Calu3 (cell line): ENCODE results near the gene PBX1. TPM values are rescaled to one million over a fixed set of nuclear protein-coding genes. Genes with fewer than 3 reads are reported as not detected.

ENCODE experiments used
- BruUV-seq: library from RNA; stranded (reverse); fragments of 400-500 nt; replicated peaks from 2 replicates; lab custom pipeline; 2021; lab: Mats Ljungman, UMichigan
- CTCF ChIA-PET: fragments of 300-600 bp; sonication (Branson Sonifier 250); formaldehyde crosslinking; loops from one replicate; lab custom pipeline; 2022; ENCODE audit warnings: antibody characterized with exemption; lab: Charles Lee
- DNase-seq: peaks from one replicate; pipeline ENCODE4 v3.0.0; 2022
- H3K27ac Mint-ChIP-seq: one replicate; pipeline ENCODE4 v1.8.0; 2022; ENCODE audit warnings: mixed read lengths; ENCODE audit not compliant: unreplicated experiment
- H3K27me3 Mint-ChIP-seq: one replicate; pipeline ENCODE4 v1.8.0; 2022; ENCODE audit warnings: mixed read lengths; ENCODE audit not compliant: unreplicated experiment
- H3K36me3 Mint-ChIP-seq: one replicate; pipeline ENCODE4 v1.8.0; 2022; ENCODE audit warnings: mild to moderate bottlenecking, moderate library complexity, mixed read lengths; ENCODE audit not compliant: insufficient read depth, unreplicated experiment
- H3K4me1 Mint-ChIP-seq: one replicate; pipeline ENCODE4 v1.8.0; 2022; ENCODE audit warnings: mild to moderate bottlenecking, low read depth, mixed read lengths; ENCODE audit not compliant: unreplicated experiment
- H3K4me3 Mint-ChIP-seq: one replicate; pipeline ENCODE4 v1.8.0; 2022; ENCODE audit warnings: mild to moderate bottlenecking, low read depth, moderate library complexity, mixed read lengths; ENCODE audit not compliant: unreplicated experiment
- H3K9me3 Mint-ChIP-seq: one replicate; pipeline ENCODE4 v1.8.0; 2022; ENCODE audit warnings: low read depth, mixed read lengths; ENCODE audit not compliant: unreplicated experiment
- CTCF ChIP-seq: fragments of 200-600 bp; IDR thresholded peaks from one replicate; pipeline ENCODE4 v1.8.0; 2022; ENCODE audit warnings: antibody characterized with exemption; ENCODE audit not compliant: unreplicated experiment
- intact Hi-C: fragments of 100-400 bp; cut with micrococcal nuclease; formaldehyde crosslinking; loops from one replicate; pipeline ENCODE4 v1.10.0; 2022; ENCODE audit not compliant: unreplicated experiment
- total RNA-seq: library from RNA; stranded (reverse); gene quantifications from 2 replicates; pipeline ENCODE4 v1.2.3, GENCODE V29; 2022

The PBX1 gene
- total RNA-seq, 1 experiment from 2014 or later, result 22.5 TPM

- Mint-ChIP-seq H3K36me3 (no peaks in the 10 kb centered on the region), H3K27ac (no peak overlapping the region), H3K27me3 (peaks cover 15% of the 10 kb centered on the region), H3K4me1 (no peaks in the 10 kb centered on the region), H3K9me3 (no peaks in the 10 kb centered on the region), H3K4me3 (no peak overlapping the region)
- TF ChIP-seq CTCF, result no peak
- no peak for DNase-seq
- CTCF ChIA-PET, result interaction anchor here (0.6 to 1.1 kb wide), 2 partner anchors 11 to 276 kb away, joined by 3 to 5 read pairs; no protein-coding TSS in a partner anchor
- intact Hi-C loops, result no loop called here
- no TSS peak for BruUV-seq
Measured at GRCh38 chr1:164857439-164857838, 298.5 kb downstream of the PBX1 start.

GRCh38 chr1:164858096-164858632, 299.2 kb downstream of the PBX1 start:
- H3K9me3 Mint-ChIP-seq, result no peaks in the 10 kb centered on the region
- no TSS peak for BruUV-seq
- peaks cover 22% of the 10 kb centered on the region for H3K27me3 Mint-ChIP-seq
- no peaks in the 10 kb centered on the region for H3K36me3 Mint-ChIP-seq
- no peak for DNase-seq
- H3K27ac Mint-ChIP-seq, result no peak overlapping the region
- no peaks in the 10 kb centered on the region for H3K4me1 Mint-ChIP-seq
- TF ChIP-seq CTCF, result no peak
- CTCF ChIA-PET, result interaction anchor here (1.1 kb wide), 1 partner anchor 10 kb away, joined by 3 read pairs; no protein-coding TSS in a partner anchor
- H3K4me3 Mint-ChIP-seq, result no peak overlapping the region
- intact Hi-C loops, result no loop called here

GRCh38 chr1:164861632-164862031, 302.6 kb downstream of the PBX1 start:
- Mint-ChIP-seq H3K27me3 (peaks cover 31% of the 10 kb centered on the region), H3K4me3 (no peak overlapping the region), H3K4me1 (no peaks in the 10 kb centered on the region), H3K27ac (no peak overlapping the region), H3K36me3 (no peaks in the 10 kb centered on the region), H3K9me3 (no peaks in the 10 kb centered on the region)
- TF ChIP-seq CTCF, result no peak
- CTCF ChIA-PET, result no interaction called here
- no peak for DNase-seq
- BruUV-seq, result no TSS peak
- intact Hi-C loops, result loop anchor here (5.0 kb wide), 1 partner anchor 1284 kb away; no protein-coding TSS in a partner anchor

GRCh38 chr1:164863056-164863455, 304.1 kb downstream of the PBX1 start:
- peaks cover 31% of the 10 kb centered on the region for H3K27me3 Mint-ChIP-seq
- no peak for TF ChIP-seq CTCF
- no peak for DNase-seq
- H3K9me3 Mint-ChIP-seq, result no peaks in the 10 kb centered on the region
- intact Hi-C loops, result loop anchor here (5.0 kb wide), 1 partner anchor 1286 kb away; no protein-coding TSS in a partner anchor
- no TSS peak for BruUV-seq
- no peaks in the 10 kb centered on the region for H3K36me3 Mint-ChIP-seq
- no peaks in the 10 kb centered on the region for H3K4me1 Mint-ChIP-seq
- CTCF ChIA-PET, result interaction anchor here (0.6 kb wide), 1 partner anchor 87 kb away, joined by 3 read pairs; no protein-coding TSS in a partner anchor
- no peak overlapping the region for H3K4me3 Mint-ChIP-seq
- H3K27ac Mint-ChIP-seq, result no peak overlapping the region
